A549 treated with GW870086 at 1 μM for 4 hours (cell line): ENCODE data around the gene HEMGN. TPM values are rescaled to one million over a fixed set of nuclear protein-coding genes. Genes with fewer than 3 reads are reported as not detected.

Source experiments
- total RNA-seq: library from RNA; stranded (reverse); fragments of 200-300 nt; extraction: Qiagen RNA extraction; gene quantifications from 5 replicates; pipeline ENCODE4 v1.2.3, GENCODE V29; 2022; ENCODE audit warnings: low read depth

HEMGN gene
- not detected in 5 replicates for total RNA-seq

GRCh38 chr9:97938081-97938644 is at the start of gene HEMGN:
HEMGN (minus strand) TSS chr9:97938172; CDS start chr9:97938136, 36 bp downstream.

GRCh38 chr9:97982683-97983588 is 45.0 kb upstream of the HEMGN start, which contains the start of gene ANP32B:
ANP32B (plus strand) TSS chr9:97983341; CDS start chr9:97983556, 215 bp downstream.

GRCh38 chr9:97921959-97922724 is 15.8 kb downstream of the HEMGN start, which contains the start of gene TRMO:
TRMO (minus strand) TSS chr9:97922500; CDS start chr9:97922493, 7 bp downstream.

Other genes with a start within 250 kb of the HEMGN start
- 13.4 to 15.6 TPM (median 14.7 TPM) in 5 replicates for gene XPA, start 240.8 kb downstream of the HEMGN start, total RNA-seq
- gene FOXE1, start 84.9 kb downstream of the HEMGN start, total RNA-seq, result 3.1 to 4.7 TPM (median 4.0 TPM) in 5 replicates
- gene TRMO, start 15.7 kb downstream of the HEMGN start, total RNA-seq, result 11.5 to 13.6 TPM (median 11.8 TPM) in 5 replicates
- gene ANP32B, start 45.2 kb upstream of the HEMGN start, total RNA-seq, result 278 to 309 TPM (median 286 TPM) in 5 replicates
- gene NANS, start 118.6 kb upstream of the HEMGN start, total RNA-seq, result 62.3 to 73.7 TPM (median 68.3 TPM) in 5 replicates
- gene TRIM14, start 181.1 kb upstream of the HEMGN start, total RNA-seq, result 10.4 to 13.8 TPM (median 13.4 TPM) in 5 replicates